HG03097 (cell line): Measurements from ENCODE around the gene ARIH2.

Experiments used
- ATAC-seq: cut with Tn5 transposase; IDR thresholded peaks from one replicate; pipeline ENCODE4 v1.9.1; 2021; ENCODE audit not compliant: unreplicated experiment, low FRiP score

ARIH2 gene

DNA sequence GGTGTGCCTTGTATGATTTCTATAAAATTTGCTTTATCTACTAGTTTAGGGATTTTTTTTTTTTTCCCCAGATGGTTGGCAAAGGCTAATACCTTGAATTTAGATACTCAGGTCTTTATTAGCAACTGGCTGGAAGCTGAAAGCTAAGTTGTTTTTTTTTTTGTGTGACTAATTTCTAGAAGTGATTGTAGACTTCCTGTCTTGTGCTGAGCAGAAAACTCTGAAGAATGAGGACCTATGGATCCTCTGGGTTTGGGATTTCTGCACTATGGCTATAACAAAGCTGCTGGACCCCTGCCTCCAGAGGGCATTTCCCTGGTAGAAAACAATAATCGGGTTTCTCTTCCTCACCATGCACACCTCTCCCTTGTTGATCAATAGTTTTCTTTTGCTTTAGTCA, 10.0 kb downstream of the ARIH2 start:
- ATAC-seq: no peak

DNA sequence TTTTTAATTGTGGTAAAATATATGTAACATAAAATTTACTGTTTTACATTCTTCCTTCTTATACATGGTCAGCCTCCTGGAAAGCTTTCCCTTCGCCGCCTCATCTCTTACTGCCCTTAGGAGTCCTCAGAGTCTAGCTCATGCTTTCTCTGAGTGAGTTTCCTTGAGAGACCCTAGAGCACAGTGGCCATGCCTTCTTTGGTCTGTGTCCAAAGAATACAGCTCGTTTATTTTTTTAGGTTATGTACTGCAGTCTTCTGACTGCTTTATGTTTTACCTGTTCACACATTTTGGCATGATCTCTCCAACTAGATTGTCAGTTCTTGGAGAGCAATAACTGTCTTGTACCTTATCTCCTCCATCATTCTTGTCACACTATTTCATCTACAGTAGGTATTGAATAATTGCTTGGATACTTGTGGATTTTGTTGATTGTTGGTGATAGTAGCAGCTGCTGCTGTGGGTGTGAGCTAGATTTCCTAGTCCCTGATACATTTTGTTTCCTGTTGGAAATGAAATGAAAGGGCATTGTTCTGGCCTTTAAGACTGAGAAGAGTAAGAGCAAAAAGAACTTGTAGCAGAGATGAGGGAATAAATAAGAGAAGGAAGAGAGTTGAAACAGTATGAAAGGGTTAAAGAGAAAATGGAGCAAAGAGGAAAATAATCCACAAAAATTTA, 10.9 kb downstream of the ARIH2 start:
- ATAC-seq: no peak

DNA sequence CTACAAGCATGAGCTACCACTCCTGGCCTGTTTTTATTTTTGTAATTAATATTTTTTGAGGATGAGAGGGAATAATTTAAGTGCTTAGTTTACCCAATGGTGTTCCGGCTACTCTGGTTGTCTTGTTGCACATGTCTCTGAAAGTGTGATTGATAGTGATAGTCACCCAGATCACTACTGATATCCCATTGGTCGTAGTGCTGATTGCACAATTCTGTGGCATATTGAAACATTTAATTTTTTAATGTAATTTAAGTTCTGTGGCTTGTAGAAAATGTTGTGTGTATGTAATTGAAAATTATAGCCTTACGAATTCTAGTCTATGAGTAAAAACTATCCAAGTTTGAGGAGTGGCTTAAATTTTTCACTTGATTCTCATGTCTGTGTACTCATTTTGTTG, 11.9 kb downstream of the ARIH2 start:
- ATAC-seq: no peak

DNA sequence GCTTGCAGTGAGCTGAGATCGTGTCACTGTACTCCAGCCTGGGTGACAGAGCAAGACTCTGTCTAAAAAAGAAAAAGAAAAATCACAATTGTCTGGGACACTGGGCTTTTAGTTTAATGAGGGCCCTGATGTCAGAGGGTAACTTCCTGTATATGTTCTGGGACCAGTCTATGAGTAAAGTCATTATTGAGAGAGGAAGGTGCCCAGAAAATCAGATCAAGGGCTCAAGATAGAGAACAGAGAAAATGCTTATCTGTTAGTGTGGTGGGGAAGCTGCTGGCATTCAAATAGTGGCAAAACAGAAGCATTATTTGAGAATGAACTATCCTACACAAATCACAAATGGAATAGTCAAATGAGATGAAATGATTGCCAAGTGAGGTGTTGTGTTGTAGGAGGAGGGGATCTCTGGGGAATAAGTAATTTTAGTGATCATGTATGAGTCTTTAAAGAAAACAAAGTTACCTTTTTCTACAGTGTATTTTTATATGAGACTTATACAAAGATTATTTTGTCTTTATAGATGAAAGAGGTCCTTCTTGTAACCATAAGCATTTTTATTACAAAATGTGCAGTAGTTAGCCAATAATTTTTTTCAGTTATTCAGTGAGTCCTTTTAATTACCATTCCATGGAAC, 13.4 kb downstream of the ARIH2 start:
- no peak for ATAC-seq

DNA sequence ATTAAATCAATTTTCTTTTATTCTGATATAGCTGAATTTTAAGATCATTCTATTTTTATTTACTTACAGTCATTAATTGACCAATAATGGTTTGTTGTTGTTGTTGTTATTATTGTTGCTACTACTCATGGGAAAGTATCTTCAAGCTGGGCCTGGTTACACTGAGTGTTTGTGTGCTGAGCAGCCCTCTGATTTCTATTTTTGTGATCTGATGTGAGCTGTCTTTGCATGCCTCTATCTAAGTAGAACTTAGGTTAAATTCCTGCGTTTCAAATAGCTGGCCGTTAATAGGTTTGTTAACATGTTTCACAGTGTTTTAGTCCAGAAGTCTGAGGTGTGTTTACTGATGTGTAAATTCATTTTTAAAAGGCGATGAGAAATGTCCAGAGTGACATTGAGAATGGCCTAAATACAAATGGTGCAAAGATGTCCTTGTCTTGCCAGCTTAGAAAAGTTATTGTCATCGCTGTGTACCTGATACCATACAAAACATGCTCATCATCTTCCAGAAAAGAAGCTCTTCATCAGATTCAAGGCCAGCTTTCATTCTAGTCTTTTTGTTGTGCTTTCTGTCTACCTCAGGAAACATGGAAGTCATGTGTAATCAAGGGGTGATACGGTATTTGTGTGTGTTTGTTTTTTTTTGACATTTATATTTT, 15.8 kb downstream of the ARIH2 start:
- ATAC-seq: no peak

DNA sequence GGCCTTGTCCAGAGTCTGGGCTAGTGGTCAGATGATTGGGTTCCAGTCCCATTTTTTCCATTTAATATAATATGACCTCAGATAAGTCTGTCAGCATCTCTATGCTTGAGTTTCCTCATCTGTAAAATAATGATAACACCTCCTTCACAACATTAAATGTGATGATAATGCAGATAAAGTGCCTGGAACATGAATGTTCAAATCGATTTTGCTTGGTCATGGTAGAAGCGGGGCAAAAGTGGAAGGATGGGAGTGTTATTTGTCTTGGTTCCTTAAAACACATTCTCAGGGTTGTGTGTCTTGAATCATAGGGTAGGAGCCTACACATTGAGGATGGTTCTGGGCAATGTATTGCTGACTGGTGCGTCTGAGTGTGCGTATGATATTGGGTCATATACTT, 16.9 kb downstream of the ARIH2 start:
- ATAC-seq: no peak

DNA sequence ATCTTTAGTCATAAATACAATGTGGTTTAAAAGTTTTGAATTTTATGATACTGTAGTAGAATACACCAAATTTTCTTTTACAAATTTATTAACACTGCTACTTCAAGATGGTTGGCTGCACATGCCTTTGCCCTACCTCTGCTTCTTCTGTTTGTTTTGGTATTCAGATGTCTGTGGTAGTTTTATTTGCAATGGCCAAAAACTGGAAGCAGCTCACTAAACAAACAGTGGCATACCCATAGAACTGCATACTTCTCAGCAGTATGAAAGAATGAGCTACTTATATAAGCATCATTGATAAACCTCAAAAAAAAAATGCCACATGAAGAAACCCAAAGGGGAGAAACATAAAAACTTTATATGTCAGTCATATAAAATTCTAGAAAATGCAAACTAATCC, 19.5 kb downstream of the ARIH2 start:
- no peak for ATAC-seq

DNA sequence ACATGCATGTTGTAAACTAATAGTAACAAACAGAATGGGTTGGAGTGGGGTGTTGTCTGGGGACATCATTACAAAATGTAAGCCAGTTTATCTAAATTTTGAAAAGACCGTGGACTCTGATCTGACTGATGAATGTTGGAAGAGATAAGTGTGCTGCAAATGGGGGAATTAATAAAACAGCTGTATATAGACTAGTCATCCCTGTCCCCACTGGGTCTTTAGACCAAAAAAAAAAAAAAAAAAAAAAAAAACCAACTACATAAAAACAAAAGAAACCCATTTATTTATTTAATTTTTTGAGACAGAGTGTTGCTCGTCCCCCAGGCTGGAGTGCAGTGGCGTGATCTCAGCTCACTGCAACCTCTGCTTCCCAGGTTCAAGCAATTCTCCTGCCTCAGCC, 20.0 kb downstream of the ARIH2 start:
- ATAC-seq: no peak

DNA sequence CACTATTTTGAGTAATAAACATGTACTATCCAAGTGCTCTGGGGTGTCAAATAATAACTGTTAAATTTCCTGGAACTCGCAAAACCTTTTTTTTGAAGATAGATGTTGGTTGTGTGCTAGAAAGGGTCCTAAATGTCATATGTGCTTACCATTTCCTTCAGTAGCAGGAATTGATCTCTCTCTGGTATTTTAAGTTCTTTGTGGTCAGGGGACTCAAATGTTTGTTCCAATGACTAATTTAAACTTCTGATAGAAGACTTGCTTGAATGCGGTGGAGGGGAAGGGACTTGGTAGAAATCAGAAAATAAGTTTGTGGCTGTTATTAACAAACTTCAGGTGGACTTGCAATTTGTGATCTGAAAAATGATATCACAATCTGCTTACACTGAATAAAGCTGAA, 26.8 kb downstream of the ARIH2 start:
- no peak for ATAC-seq

DNA sequence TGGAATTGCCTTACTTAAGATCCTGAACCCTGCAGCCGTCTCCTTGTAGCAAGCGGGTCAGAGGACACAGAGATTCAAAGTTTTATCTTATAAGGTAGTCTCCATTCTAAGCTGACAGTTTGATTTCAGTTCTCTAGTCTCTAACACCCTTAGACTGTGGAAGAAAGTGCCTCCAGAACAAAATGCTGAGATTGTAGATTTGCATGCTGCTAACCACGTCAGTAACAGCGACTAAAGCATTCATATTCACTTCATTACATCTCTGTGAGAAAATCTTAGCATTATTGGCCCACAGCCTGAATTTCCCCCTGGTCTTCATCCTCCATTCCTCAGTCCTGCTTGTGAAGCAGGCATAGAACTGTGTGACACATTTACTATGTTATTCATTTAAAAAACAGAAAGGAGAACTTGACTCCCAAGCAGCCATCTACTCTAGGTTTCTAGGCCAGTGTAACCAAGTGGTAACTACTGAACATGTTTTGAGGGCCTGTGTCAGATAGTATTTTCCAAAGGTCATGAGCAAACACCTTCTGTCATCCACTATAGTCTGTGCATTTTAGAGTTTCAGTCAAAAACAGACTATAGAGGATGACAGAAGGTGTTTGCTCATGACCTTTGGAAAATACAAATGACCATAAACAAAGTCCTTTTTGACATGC, 27.4 kb downstream of the ARIH2 start:
- ATAC-seq: no peak

DNA sequence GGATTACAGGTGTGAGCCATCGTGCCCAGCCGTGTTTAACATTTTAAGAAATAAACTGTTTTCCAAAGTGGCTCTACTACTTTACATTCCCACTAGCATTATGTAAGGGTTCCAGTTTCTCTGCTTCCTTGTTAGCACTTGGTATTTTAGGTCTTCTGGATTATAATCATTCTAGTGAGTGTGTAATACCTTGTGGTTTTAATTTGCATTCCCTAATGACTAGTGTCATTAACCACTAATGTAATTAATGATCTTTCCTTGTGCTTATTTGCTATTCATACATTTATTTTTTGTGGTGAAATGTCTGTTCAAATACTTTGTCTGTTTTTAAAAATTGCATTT, 30.7 kb downstream of the ARIH2 start:
- ATAC-seq: no peak

DNA sequence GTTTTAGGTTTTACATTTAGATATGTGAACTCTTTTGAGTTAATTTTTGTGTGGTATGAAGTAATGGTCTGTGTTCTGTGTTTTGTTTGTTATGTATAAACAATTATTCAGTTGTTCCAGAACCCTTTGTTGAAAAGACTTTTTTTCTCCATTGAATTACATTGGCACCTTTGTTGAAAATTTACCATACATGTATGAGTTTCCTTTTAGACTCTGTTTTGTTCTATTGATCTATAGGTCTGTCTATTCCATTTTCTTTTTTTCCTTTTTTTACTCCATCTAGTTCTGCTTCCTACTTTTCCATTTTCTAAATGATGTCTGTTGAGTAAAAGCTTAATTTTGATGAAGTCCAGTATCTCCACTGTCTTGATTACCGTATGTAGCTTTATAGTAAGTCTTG, 31.4 kb downstream of the ARIH2 start:
- ATAC-seq: no peak

DNA sequence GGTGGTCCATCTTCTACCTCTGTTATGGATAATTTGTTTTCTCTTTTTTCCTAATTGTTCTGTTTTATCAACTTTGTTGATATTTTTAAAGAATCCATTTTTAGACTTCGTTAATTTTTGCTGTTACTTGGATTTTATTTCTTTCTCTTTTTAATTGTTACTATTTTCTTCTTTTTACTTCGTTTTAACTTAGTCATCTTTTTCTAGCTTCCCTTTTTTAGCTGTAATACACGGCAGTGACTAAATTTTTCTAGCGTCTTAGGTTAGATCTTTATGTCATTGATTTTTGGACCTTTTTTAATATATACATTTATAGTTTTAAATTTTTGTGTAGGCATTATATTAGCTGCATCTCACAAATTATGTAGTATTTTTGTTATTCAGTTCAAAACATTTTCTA, 33.1 kb downstream of the ARIH2 start:
- no peak for ATAC-seq

DNA sequence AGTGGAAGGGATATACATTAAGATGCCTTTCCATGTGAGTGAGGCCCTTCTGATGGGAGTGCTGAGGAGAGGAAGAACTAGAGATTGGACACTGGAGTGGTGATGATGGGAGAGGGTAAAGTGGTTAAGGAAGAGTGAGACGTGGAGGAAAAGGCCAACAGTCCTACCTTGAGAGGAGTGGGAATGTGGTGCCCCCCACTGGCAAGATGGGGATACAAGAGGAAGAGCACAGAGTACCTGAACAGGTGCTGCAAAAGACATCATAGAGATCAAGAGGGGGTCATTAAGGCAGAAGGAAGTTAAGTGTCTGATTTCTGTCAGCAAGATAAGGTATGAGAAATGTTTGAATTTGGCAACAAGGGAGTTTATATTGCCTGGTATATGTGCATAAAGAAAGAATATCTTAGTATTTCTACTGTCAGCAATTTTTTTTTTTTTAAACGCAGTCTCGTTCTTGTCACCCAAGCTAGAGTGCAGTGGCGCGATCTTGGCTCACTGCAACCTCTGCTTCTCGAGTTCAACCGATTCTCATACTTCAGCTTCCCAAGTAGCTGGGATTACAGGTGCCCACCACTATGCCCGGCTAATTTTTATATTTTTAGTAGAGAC, 34.0 kb downstream of the ARIH2 start:
- ATAC-seq: no peak

DNA sequence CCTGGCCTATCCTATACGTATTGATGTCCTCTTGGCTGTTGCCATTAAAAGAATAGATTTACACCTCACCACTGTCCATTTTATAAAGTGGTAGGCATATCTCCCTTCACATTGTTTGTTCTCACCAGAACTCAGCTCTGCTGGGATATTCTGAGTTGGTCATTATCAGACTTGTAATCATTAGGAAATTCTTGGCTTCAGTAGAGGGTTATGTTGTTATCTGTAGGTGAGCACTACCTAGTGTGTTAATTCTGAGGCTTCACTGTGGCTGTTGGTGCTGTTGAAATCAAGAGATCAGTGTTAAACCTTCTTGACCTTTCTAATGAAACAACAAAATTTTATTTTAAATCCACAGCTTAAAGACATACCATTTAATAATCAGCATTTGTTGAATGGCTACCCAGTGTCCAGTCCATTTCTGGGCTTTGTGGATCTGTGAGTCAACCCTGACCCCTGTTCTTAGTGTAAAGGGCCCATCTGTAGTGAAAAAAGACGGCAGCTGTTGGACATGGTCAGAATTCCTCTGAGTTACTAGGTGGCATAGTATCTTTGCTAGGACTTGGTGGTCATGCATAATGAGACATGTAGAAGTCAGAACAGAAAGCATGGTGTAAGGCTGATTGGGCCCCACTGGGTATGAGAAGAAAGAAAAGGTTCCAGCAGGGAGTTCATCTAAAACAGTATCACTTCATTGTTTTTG, 38.5 kb downstream of the ARIH2 start:
- ATAC-seq: no peak

DNA sequence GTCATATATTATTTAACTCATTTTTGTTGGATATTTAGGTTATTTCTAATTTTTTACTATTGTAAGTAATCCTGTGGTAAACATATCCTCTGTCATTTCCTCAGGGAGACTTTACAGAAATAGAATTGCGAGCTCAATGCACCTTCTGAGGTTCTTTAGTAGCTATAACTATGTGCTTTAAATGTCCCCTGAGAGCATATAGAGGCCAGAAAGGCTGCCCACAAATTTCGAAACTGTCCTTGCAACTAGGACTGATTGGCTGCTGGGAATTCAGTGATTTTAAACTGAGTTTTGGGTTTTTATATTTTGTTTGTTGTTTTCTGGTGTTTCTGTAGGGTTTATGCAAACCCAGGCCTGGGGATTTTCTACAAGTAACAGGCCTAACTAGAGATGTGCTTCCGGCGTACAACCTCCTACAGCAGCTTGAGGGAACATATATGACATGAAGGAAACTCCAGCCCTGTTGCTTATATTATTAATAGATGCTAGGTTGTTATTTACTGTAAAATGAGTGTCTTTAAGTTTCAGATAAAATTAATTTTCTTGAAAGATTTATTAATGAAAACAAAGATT, 42.3 kb downstream of the ARIH2 start:
- ATAC-seq: no peak

DNA sequence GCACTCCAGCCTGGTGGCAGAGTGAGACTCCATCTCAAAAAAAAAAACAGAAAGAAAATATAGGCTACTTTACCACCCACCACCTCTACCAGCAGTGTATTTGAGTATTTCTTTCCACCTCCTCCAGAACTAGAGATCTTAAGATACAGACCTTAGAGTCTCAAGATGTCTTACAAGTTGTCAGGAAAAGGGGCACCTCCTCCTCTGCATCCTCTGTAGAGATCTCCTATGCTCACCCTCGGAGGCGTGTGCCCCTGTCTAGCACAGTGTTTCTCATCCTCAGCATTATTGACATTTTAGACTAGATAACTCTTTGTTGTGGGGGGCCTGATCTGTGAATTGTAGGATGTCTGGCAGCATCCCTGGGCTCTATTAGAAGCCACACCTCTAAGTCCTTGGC, 43.7 kb downstream of the ARIH2 start:
- ATAC-seq: no peak

DNA sequence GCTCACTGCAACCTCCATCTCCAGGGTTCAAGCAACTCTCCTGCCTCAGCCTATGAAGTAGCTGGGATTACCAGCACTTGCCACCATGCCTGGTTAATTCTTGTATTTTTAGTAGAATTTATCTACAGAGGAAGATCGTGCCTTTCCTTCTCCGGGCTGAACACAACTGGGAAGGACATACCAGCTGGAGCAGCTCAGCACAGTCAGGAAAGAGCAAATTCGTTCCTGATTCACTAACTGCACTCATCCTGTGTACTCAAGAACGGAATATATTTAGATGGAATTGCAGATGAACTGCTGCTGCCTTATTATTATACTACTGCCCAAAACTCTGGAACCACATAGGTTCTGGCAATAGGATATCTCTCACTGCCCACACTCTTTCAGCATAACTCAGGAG, 44.3 kb downstream of the ARIH2 start:
- ATAC-seq: no peak

DNA sequence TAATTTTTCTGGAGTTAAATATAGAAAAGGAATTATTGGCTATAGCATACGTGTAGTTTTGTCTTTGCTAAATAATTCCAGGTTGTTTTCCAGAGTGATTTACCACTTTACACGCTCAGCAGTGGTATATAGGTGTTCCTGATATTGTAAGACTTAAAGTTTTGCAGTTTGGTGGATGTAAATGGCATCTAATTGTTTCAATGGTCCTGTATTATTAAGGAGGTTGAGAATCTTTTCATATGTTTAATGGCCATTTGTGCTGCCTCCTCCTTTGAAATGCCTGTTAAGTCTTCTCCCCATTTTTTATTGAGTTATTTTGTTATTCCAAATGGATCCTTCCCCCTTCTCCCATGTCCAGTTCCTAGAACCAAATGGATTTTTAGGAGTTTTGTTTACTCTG, 44.9 kb downstream of the ARIH2 start:
- ATAC-seq: no peak

DNA sequence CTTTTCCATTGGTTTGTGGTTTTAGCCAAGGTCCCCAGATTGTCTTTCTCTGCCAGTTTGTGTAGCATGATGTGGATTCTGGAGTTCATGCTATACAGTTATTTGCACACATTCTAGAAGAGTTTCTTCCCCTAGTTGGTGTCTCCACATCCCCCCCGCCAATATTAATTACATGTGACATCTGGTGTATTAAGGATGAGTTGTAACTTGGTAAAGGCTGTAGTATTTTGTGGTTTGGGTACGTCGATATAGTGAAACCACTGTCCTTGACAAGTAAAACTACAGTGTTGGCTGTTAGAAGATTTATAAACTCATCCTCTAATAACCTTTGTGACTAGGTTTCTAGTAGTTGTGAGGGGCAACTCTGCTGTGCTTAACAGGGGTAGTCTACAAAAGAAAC, 47.7 kb downstream of the ARIH2 start:
- ATAC-seq: no peak
